Measurements from ENCODE around the gene SNCG.
"Not testable (repeated sequence)": the region's sequence is repeated elsewhere in the genome, so short reads cannot be mapped to it uniquely, and the experiment has no call there.

The SNCG gene

DNA sequence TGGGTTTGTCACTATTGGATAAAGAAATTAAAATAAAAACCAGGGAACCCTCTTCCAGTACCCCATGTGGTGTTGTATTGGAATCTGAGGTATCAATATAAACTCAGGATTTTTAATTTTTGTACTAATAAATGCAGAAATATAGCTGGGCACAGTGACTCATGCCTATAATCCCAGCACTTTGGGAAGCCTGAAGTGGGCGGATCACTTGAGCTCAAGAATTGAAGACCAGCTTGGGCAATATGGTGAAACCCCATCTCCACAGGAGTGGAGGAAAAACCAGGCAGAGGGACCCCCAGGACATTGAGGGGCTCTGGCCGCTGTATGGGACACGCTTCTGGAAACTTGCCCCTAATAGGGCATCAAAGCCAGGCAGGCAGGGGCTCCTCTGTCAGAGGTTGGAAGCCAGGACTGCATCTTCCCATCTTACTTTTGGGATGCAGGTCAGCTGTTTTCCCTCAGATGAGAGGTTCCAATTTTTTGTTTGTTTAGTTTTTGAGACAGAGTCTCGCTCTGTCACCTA lies 21.0 kb downstream of the SNCG start:
- DNase-seq = no peak

GRCh38 chr10:86979977-86980448 lies 21.6 kb downstream of the SNCG start:
- DNase-seq = no peak

- not testable (repeated sequence) for DNase-seq
Observed at GRCh38 chr10:86981020-86981419, 22.6 kb downstream of the SNCG start.

- no peak for DNase-seq
Observed at GRCh38 chr10:86981716-86982115, 23.3 kb downstream of the SNCG start.

- DNase-seq = not testable (repeated sequence)
Observed at GRCh38 chr10:86984498-86984897, 26.1 kb downstream of the SNCG start.

- no peak for DNase-seq
Observed at GRCh38 chr10:86988520-86988919, 30.1 kb downstream of the SNCG start.

- DNase-seq = not testable (repeated sequence)
Observed at GRCh38 chr10:86991362-86991761, 33.0 kb downstream of the SNCG start.

GRCh38 chr10:86992456-86992855 lies 34.1 kb downstream of the SNCG start:
- no peak for DNase-seq

DNA sequence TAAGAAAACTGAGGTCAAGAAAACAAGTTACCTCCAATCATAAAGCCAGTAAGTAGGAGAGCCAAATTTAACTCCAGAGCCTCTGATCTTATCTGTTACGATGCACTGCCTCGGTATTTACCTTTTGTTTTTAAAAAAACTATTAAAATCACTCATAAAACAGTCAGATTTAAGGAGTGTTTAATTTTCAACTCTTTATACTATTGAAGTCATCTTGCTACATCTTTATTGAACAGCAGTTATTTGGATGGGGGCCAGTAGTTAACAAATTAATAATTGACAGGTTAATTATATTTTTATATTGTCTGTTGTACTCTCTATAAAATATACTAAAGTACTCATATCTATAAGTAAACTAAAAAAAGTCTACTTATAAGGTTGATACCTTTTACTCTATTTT lies 34.5 kb downstream of the SNCG start:
- no peak for DNase-seq

DNA sequence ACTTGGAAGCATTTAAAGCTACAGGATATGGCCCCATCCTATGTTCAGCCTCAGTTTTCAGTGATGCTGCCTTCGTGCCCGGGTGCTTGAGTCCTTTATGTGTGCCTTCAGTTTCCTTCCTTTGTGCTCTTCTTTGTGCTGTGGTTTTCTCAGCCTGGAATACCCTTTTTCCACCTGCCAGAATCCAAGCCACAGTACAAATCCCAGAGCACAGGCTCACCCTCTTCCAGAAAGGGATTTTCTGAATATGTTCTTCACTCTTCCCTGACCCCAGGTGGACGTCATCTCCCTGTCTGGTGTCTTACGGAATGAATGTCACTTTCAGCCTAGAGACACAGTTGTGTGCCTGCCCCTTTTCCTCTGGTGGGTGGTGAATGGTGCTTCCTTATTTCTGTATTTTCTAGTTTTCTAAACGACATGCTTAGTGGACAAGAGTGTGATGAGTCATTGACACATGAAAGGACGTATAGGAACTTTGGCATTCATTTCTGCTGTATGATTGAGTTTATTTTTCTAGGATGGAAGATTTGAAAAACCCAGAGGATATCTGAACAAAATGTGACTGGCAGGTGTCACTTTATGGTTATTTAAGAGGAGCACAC lies 41.5 kb downstream of the SNCG start:
- DNase-seq = not testable (repeated sequence)

DNA sequence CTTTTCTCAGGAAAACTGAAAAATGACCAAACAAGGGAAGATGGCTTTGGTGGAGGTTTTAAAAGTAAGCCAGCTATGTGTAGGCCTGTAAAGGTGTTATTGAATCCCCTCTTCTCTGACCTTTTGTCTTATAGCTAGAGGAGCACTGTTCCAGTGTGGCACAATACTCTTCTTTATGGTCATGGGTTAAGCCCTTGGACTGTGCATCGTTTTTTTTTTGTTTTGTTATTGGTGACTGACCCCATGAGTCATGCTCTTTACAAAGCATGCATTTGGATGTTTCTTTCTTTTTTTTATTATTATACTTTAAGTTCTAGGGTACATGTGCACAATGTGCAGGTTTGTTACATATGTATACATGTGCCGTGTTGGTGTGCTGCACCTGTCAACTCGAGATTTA lies 42.1 kb downstream of the SNCG start:
- DNase-seq = no peak

GRCh38 chr10:87007124-87007523 lies 48.7 kb downstream of the SNCG start:
- DNase-seq = not testable (repeated sequence)

GRCh38 chr10:87007674-87008073 lies 49.3 kb downstream of the SNCG start:
- DNase-seq = not testable (repeated sequence)

GRCh38 chr10:87008303-87008702 lies 49.9 kb downstream of the SNCG start:
- DNase-seq = not testable (repeated sequence)

GRCh38 chr10:87009134-87009696 lies 50.8 kb downstream of the SNCG start:
- not testable (repeated sequence) for DNase-seq
